ENCODE measurements around the gene GCG.

Gene GCG

DNA sequence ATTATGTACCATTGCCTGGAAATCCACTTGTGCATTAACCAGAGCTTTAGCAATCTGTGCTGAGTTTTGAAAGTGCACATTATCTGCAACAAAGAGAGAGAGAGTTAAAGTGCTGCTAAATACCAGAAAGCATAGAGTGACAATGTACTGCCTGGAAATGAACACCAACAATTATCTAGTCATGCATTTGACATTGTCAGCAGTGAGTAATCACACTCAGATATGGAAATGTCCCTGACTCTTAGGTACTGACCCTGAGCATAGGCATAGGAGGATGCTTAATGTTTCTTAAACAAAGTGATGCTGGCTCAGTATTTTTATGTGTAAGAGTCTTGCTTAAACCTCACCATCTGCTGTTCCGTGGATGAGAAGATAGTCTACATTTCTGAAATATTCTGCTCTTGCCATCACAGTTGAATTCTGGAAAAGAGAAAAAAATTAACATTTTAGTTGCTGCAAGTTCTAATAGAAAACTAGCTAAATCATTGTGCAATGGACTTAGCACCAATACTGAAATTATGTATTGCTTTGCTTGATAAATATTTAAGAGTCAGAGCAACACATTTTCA, 20.8 kb upstream of the GCG start:
- TF ChIP-seq, protein P1, sequence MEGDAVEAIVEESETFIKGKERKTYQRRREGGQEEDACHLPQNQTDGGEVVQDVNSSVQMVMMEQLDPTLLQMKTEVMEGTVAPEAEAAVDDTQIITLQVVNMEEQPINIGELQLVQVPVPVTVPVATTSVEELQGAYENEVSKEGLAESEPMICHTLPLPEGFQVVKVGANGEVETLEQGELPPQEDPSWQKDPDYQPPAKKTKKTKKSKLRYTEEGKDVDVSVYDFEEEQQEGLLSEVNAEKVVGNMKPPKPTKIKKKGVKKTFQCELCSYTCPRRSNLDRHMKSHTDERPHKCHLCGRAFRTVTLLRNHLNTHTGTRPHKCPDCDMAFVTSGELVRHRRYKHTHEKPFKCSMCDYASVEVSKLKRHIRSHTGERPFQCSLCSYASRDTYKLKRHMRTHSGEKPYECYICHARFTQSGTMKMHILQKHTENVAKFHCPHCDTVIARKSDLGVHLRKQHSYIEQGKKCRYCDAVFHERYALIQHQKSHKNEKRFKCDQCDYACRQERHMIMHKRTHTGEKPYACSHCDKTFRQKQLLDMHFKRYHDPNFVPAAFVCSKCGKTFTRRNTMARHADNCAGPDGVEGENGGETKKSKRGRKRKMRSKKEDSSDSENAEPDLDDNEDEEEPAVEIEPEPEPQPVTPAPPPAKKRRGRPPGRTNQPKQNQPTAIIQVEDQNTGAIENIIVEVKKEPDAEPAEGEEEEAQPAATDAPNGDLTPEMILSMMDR (IDR thresholded peaks at IDR 0.05): no peak

DNA sequence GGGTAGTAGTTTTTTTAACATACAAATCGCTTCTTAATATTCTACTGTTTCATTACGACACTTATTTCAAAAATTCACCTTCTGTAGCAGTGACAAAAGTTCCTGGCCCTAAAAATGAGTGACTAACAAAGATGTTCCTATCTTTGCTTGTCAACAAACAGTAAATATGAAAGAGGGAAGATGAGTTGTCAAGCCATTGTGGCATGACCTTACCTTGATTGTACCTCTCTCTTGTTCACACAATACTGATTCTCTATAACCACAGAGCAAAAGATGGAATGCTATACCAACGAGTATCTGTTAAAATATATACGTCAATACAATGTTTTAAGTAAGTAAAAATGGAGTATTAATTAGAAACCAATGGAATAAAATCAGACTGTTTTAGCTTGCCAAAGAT, 14.7 kb upstream of the GCG start:
- TF ChIP-seq, protein P1 (IDR thresholded peaks at IDR 0.05): no peak

DNA sequence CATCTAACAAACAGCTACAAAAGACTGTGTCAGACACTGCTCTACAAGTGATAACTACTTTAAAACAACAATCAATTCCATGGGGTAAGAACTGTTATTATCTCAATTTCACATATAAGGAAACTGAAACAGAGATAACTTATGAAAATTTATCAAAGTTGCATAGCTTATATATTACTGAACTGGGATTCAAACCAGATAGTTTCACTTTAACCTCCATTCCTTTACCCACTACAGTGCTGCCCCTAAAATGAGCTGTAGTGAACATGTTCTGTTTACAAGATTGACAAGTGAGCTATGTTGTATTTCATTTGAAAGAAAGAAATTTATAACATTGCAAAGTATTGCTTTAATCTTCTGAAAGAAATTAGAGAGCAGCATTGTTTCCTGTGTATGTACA, 14.1 kb upstream of the GCG start:
- TF ChIP-seq, protein P1 (IDR thresholded peaks at IDR 0.05): no peak

DNA sequence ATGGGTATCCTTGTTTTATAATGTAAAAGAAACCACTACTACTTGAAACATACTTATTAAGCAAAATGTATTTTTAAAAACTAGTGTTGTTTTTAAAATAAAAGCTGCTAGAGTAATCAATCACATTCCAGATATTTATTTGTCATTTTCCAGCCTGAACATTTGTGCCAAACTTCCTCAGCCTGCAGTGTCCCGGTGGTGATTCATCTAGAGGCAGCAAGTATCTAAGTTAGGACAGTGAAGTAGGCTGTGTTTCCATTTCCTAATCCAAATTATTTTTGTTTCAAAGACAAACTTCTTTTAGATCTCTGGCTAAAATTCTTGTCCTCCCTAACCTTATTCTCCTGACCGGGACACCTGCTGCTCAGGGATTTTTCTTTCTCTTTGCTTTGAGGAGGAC, 12.8 kb upstream of the GCG start:
- TF ChIP-seq, protein P1 (IDR thresholded peaks at IDR 0.05): no peak

DNA sequence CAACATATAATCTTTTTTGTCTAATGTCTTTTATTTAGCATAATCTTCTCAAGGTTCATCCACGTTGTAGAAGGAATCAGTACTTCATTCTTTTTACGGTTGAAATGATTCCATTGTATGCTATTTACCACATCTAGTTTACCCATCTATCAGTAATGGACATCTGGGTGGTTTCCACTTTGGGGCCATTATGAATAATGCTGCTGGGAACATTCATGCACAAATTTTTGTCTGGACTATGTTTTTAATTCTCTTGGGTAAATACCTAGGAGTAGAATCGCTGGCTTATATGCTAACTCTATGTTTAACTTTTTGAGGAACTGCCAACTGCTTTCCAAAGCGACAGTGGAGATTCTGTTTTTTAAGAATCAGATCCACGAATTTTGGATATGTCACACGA, 7.4 kb upstream of the GCG start:
- TF ChIP-seq, protein P1 (IDR thresholded peaks at IDR 0.05): no peak

DNA sequence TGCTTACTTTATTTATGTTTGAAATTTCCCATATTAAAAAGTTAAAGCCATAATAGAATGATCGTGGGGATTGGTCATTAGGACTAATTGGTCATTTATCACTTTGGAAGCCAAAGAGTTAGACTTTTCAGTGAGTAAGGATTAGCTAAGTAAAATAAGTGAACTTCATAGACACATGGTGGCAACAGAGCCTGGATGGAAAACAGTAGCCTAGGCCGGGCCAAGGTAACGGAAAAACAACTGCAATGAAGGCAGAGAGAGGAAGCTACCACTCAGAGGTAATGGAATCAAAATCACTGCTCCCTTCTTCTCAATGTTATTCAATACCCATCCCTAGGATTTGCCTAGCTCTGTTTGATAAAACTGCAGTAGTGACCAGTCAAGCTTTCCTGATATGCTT, 4.1 kb upstream of the GCG start:
- TF ChIP-seq, protein P1 (IDR thresholded peaks at IDR 0.05): no peak

DNA sequence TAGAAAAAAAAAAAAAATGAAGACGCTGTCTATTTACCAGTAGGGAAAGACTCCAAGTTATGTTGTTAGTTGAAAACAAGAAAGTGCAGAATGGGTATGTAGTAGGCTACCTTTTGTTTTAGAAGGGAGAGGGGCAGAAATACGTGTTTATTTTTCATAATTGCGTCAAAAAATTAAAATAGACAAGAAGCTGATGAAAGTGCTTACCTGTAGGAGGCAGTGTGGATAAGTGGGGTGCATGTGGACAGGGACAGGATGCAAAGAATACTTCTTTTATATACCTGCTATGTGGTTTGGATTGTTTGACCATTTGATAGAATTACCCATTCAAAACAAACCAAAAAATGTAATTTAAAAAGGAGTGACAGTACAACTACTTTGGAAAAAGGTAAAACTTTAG, 3.0 kb upstream of the GCG start:
- TF ChIP-seq, protein P1 (IDR thresholded peaks at IDR 0.05): peak; percentile 37

DNA sequence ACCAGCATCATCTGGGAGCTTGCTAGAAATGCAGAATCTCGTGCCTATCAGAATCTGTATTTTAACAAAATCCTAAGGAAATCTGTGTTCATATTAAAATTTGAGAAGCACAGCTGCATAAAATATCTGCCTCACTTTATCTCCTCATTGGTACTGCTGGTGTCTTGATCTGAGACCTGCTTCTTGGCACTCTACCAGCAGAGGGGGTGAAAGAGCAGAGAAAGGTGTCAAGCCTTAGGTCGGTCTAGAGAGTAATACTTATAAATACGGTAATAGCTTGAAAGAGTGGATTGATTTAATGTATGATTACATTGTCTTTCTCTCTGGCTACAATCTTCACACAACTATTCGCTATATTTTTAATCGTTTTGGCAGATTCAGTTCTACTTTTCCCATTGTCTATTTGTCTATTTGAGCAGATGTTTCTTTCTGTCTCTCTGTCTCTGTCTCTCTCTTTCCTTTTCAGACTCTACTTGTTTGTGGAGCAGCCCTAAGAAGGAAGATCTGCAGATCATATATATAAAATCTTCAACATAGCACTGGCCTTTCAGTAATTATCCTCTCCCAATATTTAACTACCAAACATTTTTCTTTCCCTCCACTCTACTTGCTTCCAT, 1.7 kb upstream of the GCG start:
- TF ChIP-seq, protein P1 (IDR thresholded peaks at IDR 0.05): peak; percentile 50

Measured in LNCAP (cell line).